NCI-H748 (cell line): ENCODE results near the gene EVA1C.
"Not testable (repeated sequence)": the region's sequence is repeated elsewhere in the genome, so short reads cannot be mapped to it uniquely, and the experiment has no call there.

Experiments used
- DNase-seq: peaks from one replicate; lab custom pipeline; 2025; ENCODE audit not compliant: unreplicated experiment; lab: John Stamatoyannopoulos, UW

The EVA1C gene

GRCh38 chr21:32494934-32495709 lies 82.6 kb downstream of the EVA1C start:
- no peak for DNase-seq

GRCh38 chr21:32496568-32496967 lies 84.1 kb downstream of the EVA1C start:
- DNase-seq, result no peak

GRCh38 chr21:32499249-32500055 lies 86.9 kb downstream of the EVA1C start:
- no peak for DNase-seq

- DNase-seq, result not testable (repeated sequence)
Measured at GRCh38 chr21:32503641-32504040, 91.1 kb downstream of the EVA1C start.

GRCh38 chr21:32505767-32506166 lies 93.3 kb downstream of the EVA1C start:
- DNase-seq, result not testable (repeated sequence)

GRCh38 chr21:32506411-32506965 lies 94.0 kb downstream of the EVA1C start:
- not testable (repeated sequence) for DNase-seq

GRCh38 chr21:32507342-32507919 lies 94.9 kb downstream of the EVA1C start:
- no peak for DNase-seq

GRCh38 chr21:32508036-32508435 lies 95.5 kb downstream of the EVA1C start:
- DNase-seq, result not testable (repeated sequence)

GRCh38 chr21:32508558-32508957 lies 96.1 kb downstream of the EVA1C start:
- no peak for DNase-seq

- DNase-seq, result not testable (repeated sequence)
Measured at GRCh38 chr21:32508975-32509374, 96.5 kb downstream of the EVA1C start.

- no peak for DNase-seq
Measured at GRCh38 chr21:32514275-32515055, 102.0 kb downstream of the EVA1C start.

- no peak for DNase-seq
Measured at GRCh38 chr21:32515874-32516273, 103.4 kb downstream of the EVA1C start.

GRCh38 chr21:32516756-32517649 lies 104.5 kb downstream of the EVA1C start:
- DNase-seq, result no peak

- DNase-seq, result no peak
Measured at GRCh38 chr21:32519945-32520874, 107.7 kb downstream of the EVA1C start.

GRCh38 chr21:32520875-32521735 lies 108.6 kb downstream of the EVA1C start:
- DNase-seq, result peak; percentile 48

- DNase-seq, result no peak
Measured at GRCh38 chr21:32521736-32522355, 109.3 kb downstream of the EVA1C start.

- DNase-seq, result no peak
Measured at GRCh38 chr21:32523463-32523862, 111.0 kb downstream of the EVA1C start.
